GM12878 (cell line): Measurements from ENCODE around the gene CLK1. TPM values are rescaled to one million over a fixed set of nuclear protein-coding genes. Genes with fewer than 3 reads are reported as not detected.

ENCODE experiments used
- ATAC-seq: fragments of 200-7000 bp; cut with Tn5 transposase; 3 replicates; pipeline ENCODE4 v1.9.1; 2020; ENCODE audit warnings: mild to moderate bottlenecking, moderate library complexity
- BruUV-seq: library from RNA; stranded (reverse); fragments of 400-500 nt; replicated peaks from 2 replicates; lab custom pipeline; 2021; lab: Mats Ljungman, UMichigan
- CTCF ChIA-PET: fragments of 300-600 bp; sonication (Branson Sonifier 250); formaldehyde crosslinking; extraction: SDS; loops from one replicate; lab custom pipeline; 2021; ENCODE audit warnings: inconsistent platforms; lab: Yijun Ruan, JAX
- POLR2A ChIA-PET: fragments of 350-600 bp; formaldehyde crosslinking; extraction: SDS; loops from one replicate; lab custom pipeline; 2021; ENCODE audit warnings: inconsistent platforms; lab: Charles Lee
- RAD21 ChIA-PET: fragments of 300-600 bp; sonication (Branson Sonifier 250); formaldehyde crosslinking; loops from one replicate; lab custom pipeline; 2023; ENCODE audit warnings: antibody characterized with exemption; ENCODE audit not compliant: unreplicated experiment; lab: Charles Lee
- SMC1A ChIA-PET: fragments of 300-600 bp; sonication (Branson Sonifier 250); formaldehyde crosslinking; loops from one replicate; lab custom pipeline; 2023; ENCODE audit not compliant: unreplicated experiment, uncharacterized antibody; lab: Charles Lee
- DNase-seq: peaks from one replicate; pipeline ENCODE4 v3.0.0-alpha.2; 2011; ENCODE audit warnings: low read depth, low spot score
- FAIRE-seq: peaks from 3 replicates; lab custom pipeline; 2011; peaks lifted over from hg19 to GRCh38; lab: Jason Lieb, UNC
- H2AFZ ChIP-seq: 2 replicates; pipeline ENCODE4 v1.6.0; 2011; ENCODE audit warnings: low read depth, low read length, control low read depth; ENCODE audit not compliant: control insufficient read depth
- H3K27ac ChIP-seq: 2 replicates; pipeline ENCODE4 v1.5.1; 2011; ENCODE audit warnings: control low read depth; ENCODE audit not compliant: control insufficient read depth, insufficient read depth
- H3K27me3 ChIP-seq, 2 experiments: replicated peaks in 1 of 2; 2 replicates each; pipeline versions ENCODE4 v1.6.0 to v1.6.1; 2011; ENCODE audit warnings: low read length in 1 of 2; ENCODE audit not compliant: control insufficient read depth in 2 of 2, insufficient read depth in 2 of 2
- H3K36me3 ChIP-seq, 2 experiments: 2 replicates each; pipeline ENCODE4 v1.5.1; 2011; ENCODE audit warnings: low read length in 1 of 2; ENCODE audit not compliant: control insufficient read depth in 2 of 2, insufficient read depth in 2 of 2
- H3K4me1 ChIP-seq: 2 replicates; pipeline ENCODE4 v1.6.1; 2011; ENCODE audit warnings: mild to moderate bottlenecking, low read length, moderate library complexity, mixed read lengths; ENCODE audit not compliant: control insufficient read depth, insufficient read depth
- H3K4me2 ChIP-seq: 2 replicates; pipeline ENCODE4 v1.6.0; 2011; ENCODE audit warnings: control low read depth; ENCODE audit not compliant: control insufficient read depth, insufficient read depth
- H3K4me3 ChIP-seq: fragments of 200-600 bp; sonication (generic); 2 replicates; pipeline ENCODE4 v1.5.1; 2016
- H3K79me2 ChIP-seq: 2 replicates; pipeline ENCODE4 v1.6.0; 2011; ENCODE audit warnings: low read length; ENCODE audit not compliant: control insufficient read depth, insufficient read depth
- H3K9ac ChIP-seq: 2 replicates; pipeline ENCODE4 v1.8.0; 2011; ENCODE audit warnings: low read length, control low read depth, mixed read lengths; ENCODE audit not compliant: control insufficient read depth, insufficient read depth
- H3K9me3 ChIP-seq: replicated peaks from 3 replicates; pipeline ENCODE4 v1.5.1; 2011; ENCODE audit warnings: mild to moderate bottlenecking, low read length; ENCODE audit not compliant: control insufficient read depth, insufficient read depth
- H4K20me1 ChIP-seq: 2 replicates; pipeline ENCODE4 v1.6.0; 2011; ENCODE audit not compliant: control insufficient read depth, insufficient read depth
- ASH2L ChIP-seq: fragments of 300-600, 200-600 bp; sonication (generic); IDR thresholded peaks from 2 replicates; pipeline ENCODE4 v1.6.1; 2017; ENCODE audit warnings: low read depth, mild to moderate bottlenecking, borderline replicate concordance
- BRCA1 ChIP-seq: IDR thresholded peaks from 2 replicates; pipeline ENCODE4 v1.6.1; 2011; ENCODE audit warnings: low read depth, low read length, improper control_type of control experiment
- CBX5 ChIP-seq: sonication (generic); IDR thresholded peaks from 2 replicates; pipeline ENCODE4 v1.6.1; 2016; ENCODE audit warnings: low read depth, moderate library complexity, mild to moderate bottlenecking, inconsistent platforms
- CREM ChIP-seq: IDR thresholded peaks from 2 replicates; pipeline ENCODE4 v1.6.1; 2014; ENCODE audit warnings: antibody characterized with exemption, low read depth
- FOS ChIP-seq: IDR thresholded peaks from 3 replicates; pipeline ENCODE4 v1.6.1; 2011; ENCODE audit warnings: borderline replicate concordance; ENCODE audit not compliant: insufficient read length; ENCODE audit errors: extremely low read depth
- LARP7 ChIP-seq: fragments of 450-650 bp; IDR thresholded peaks from 2 replicates; pipeline ENCODE4 v1.6.1; 2017; ENCODE audit warnings: mild to moderate bottlenecking
- MTA2 ChIP-seq: fragments of 450-650 bp; IDR thresholded peaks from 2 replicates; pipeline ENCODE4 v1.6.1; 2016; ENCODE audit warnings: low read depth, mild to moderate bottlenecking, moderate library complexity
- MTA3 ChIP-seq: IDR thresholded peaks from 2 replicates; pipeline ENCODE4 v1.6.1; 2012; ENCODE audit warnings: low read length, inconsistent platforms, borderline replicate concordance
- NR2F1 ChIP-seq: fragments of 450-650 bp; conservative IDR thresholded peaks from 2 replicates; pipeline ENCODE4 v1.6.1; 2017; ENCODE audit warnings: mild to moderate bottlenecking
- PML ChIP-seq: IDR thresholded peaks from 2 replicates; pipeline ENCODE4 v1.6.1; 2012; ENCODE audit warnings: low read length, inconsistent platforms
- POLR2A ChIP-seq: IDR thresholded peaks from 2 replicates; pipeline ENCODE4 v1.6.1; 2011; ENCODE audit warnings: low read depth, mild to moderate bottlenecking, low read length
- RAD21 ChIP-seq: IDR thresholded peaks from 2 replicates; pipeline ENCODE4 v1.6.1; 2011; ENCODE audit warnings: mild to moderate bottlenecking, low read depth, low read length, moderate library complexity; ENCODE audit not compliant: insufficient read depth
- RB1 ChIP-seq: fragments of 450-650 bp; formaldehyde crosslinking; IDR thresholded peaks from 2 replicates; pipeline ENCODE4 v1.6.1; 2017; ENCODE audit warnings: mild to moderate bottlenecking, borderline replicate concordance
- SMAD1 ChIP-seq: fragments of 450-650 bp; IDR thresholded peaks from 2 replicates; pipeline ENCODE4 v1.6.1; 2018; ENCODE audit warnings: mild to moderate bottlenecking, low read depth; ENCODE audit not compliant: partially characterized antibody
- ZZZ3 ChIP-seq: IDR thresholded peaks from 2 replicates; pipeline ENCODE4 v1.6.1; 2011; ENCODE audit warnings: low read depth; ENCODE audit not compliant: control insufficient read depth, insufficient read length
- WGBS: methylation state at CpG from one replicate; pipeline ENCODE4 v1.1.6; 2016; ENCODE audit warnings: low lambda C conversion rate; ENCODE audit not compliant: insufficient replicate concordance, insufficient coverage; ENCODE audit errors: missing lambda C conversion rate; 5-methylcytosine and 5-hydroxymethylcytosine counted together
- in situ Hi-C: fragments of 300-500 bp; cut with MboI; formaldehyde crosslinking; loops from 9 replicates; pipeline ENCODE4 v1.14.3; 2018; ENCODE audit warnings: mixed read lengths
- intact Hi-C: fragments of 100-400 bp; cut with micrococcal nuclease; formaldehyde crosslinking; loops from one replicate; pipeline ENCODE4 v1.14.2; 2022; ENCODE audit not compliant: unreplicated experiment
- polyA plus RNA-seq, 11 experiments: library from polyadenylated mRNA; depleted of rRNA in 4 of 11; unstranded in 6 of 11; stranded (reverse) in 5 of 11; fragments of >200 nt; fragmentation: Nextera tagmentation in 4 of 11; fragmentation: Illumina TruSeq in 1 of 11; extraction: Ambion mirVana in 4 of 11; extraction: Trizol in 1 of 11; gene quantifications; 1 replicate in 1 of 11; 2 replicates in 10 of 11; pipeline versions ENCODE4 v1.2.1 to v1.2.3, GENCODE V29; 2011 to 2016; ENCODE audit warnings: inconsistent platforms in 2 of 11, missing spikeins in 2 of 11, low read depth in 1 of 11
- total RNA-seq, 4 experiments: library from RNA; depleted of rRNA in 3 of 4; stranded (reverse); fragments of >200 nt in 3 of 4; fragmentation: Illumina TruSeq in 1 of 4; extraction: Trizol in 1 of 4; gene quantifications; 2 replicates each; pipeline versions ENCODE4 v1.2.1 to v1.2.3, GENCODE V29; 2013 to 2021
- TF ChIP-seq, protein P1 (sequence below): fragments of 450-650 bp; IDR thresholded peaks from 2 replicates; pipeline ENCODE4 v1.6.1; 2017; ENCODE audit warnings: antibody characterized with exemption, mild to moderate bottlenecking, moderate library complexity

Gene CLK1
- total and polyA plus RNA-seq, 10 of the 15 experiments (the other 5 are each of a cell fraction or from before 2014, with no cell fraction given): 61.2 to 221 (median 80.1) TPM

- TF ChIP-seq LARP7 (no peak), ZZZ3 (no peak), POLR2A (no peak), RB1 (no peak)
Measured at GRCh38 chr2:200871151-200871550, 6.7 kb upstream of the CLK1 start (continued).

DNA sequence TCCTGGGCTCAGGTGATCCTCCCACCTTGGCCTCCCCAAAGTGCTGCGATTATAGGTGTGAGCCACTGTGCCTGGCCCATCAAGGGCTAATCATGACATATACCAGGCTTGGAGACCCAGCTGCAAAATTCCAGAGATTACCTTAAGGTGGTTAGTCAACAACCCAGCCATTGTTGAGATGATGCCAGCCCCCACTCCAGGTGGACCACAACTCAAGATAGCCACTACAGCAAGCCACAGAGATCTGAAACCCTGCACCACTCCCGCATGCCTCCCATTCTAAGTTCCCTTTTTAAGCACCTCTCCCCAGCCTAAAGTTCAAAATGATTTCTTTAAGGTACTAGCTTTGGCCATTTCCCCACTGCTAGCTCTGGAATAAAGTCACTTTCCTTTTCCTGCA, 4.6 kb upstream of the CLK1 start:
- Histone ChIP-seq H3K36me3 (peaks cover 1 to 3% of the 10 kb centered on the region in 2 experiments), H3K79me2 (peaks cover 5% of the 10 kb centered on the region), H3K27ac (no peak overlapping the region), H2AFZ (no peak overlapping the region), H4K20me1 (no peaks in the 10 kb centered on the region), H3K9ac (no peak overlapping the region), H3K27me3 (no peaks in the 10 kb centered on the region), H3K4me1 (no peaks in the 10 kb centered on the region), H3K4me3 (no peak overlapping the region), H3K9me3 (no peaks in the 10 kb centered on the region), H3K4me2 (no peak overlapping the region)
- DNase-seq (no peak), FAIRE-seq (no peak), ATAC-seq (no peak)
- CTCF ChIA-PET: interaction anchor here (0.6 kb wide), 1 partner anchor 115 kb away, joined by 3 read pairs; no protein-coding TSS in a partner anchor
- TF ChIP-seq MTA3: no peak
- no peak for TF ChIP-seq ASH2L
- no peak for TF ChIP-seq CREM
- no peak for TF ChIP-seq BRCA1
- no peak for TF ChIP-seq RAD21
- no peak for TF ChIP-seq FOS
- no peak for TF ChIP-seq MTA2
- TF ChIP-seq PML: no peak
- TF ChIP-seq CBX5: no peak
- no peak for TF ChIP-seq NR2F1
- no peak for TF ChIP-seq SMAD1
- TF ChIP-seq, protein P1, sequence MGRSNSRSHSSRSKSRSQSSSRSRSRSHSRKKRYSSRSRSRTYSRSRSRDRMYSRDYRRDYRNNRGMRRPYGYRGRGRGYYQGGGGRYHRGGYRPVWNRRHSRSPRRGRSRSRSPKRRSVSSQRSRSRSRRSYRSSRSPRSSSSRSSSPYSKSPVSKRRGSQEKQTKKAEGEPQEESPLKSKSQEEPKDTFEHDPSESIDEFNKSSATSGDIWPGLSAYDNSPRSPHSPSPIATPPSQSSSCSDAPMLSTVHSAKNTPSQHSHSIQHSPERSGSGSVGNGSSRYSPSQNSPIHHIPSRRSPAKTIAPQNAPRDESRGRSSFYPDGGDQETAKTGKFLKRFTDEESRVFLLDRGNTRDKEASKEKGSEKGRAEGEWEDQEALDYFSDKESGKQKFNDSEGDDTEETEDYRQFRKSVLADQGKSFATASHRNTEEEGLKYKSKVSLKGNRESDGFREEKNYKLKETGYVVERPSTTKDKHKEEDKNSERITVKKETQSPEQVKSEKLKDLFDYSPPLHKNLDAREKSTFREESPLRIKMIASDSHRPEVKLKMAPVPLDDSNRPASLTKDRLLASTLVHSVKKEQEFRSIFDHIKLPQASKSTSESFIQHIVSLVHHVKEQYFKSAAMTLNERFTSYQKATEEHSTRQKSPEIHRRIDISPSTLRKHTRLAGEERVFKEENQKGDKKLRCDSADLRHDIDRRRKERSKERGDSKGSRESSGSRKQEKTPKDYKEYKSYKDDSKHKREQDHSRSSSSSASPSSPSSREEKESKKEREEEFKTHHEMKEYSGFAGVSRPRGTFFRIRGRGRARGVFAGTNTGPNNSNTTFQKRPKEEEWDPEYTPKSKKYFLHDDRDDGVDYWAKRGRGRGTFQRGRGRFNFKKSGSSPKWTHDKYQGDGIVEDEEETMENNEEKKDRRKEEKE: no peak
- SMC1A ChIA-PET: no interaction called here
- in situ Hi-C loops (no loop called here), intact Hi-C loops (loop anchor here (10.0 kb wide), 1 partner anchor 1506 kb away; the partner anchor contains the start of gene BMPR2)
- WGBS: 70% methylated on average over 2 of the region's 2 CpGs
- POLR2A ChIA-PET: interaction anchor here (0.6 to 1.9 kb wide), 3 partner anchors 13 to 911 kb away, joined by 8 to 11 read pairs (median 11); no protein-coding TSS in a partner anchor
- BruUV-seq: no TSS peak
- RAD21 ChIA-PET: no interaction called here
